AG09309 (cell line): ENCODE measurements around the gene FHIP2A.
"Not testable (repeated sequence)": the region's sequence is repeated elsewhere in the genome, so short reads cannot be mapped to it uniquely, and the experiment has no call there.

Experiments used
- DNase-seq: peaks from one replicate; pipeline ENCODE4 v3.0.0-alpha.2; 2010; ENCODE audit warnings: low read depth
- H3K4me3 ChIP-seq: 2 replicates; pipeline ENCODE4 v1.5.1; 2011; ENCODE audit warnings: mild to moderate bottlenecking, low read depth, low read length, moderate library complexity; ENCODE audit not compliant: control insufficient read depth
- CTCF ChIP-seq: IDR thresholded peaks from 2 replicates; pipeline ENCODE4 v1.5.1; 2011; ENCODE audit warnings: mild to moderate bottlenecking, low read depth, low read length, inconsistent platforms; ENCODE audit not compliant: insufficient read depth, control insufficient read depth; ENCODE audit errors: missing control alignments

FHIP2A gene

GRCh38 chr10:114845978-114846693, 24.6 kb downstream of the FHIP2A start:
- TF ChIP-seq CTCF, result no peak
- H3K4me3 ChIP-seq, result no peak overlapping the region
- no peak for DNase-seq

GRCh38 chr10:114847517-114847916, 25.9 kb downstream of the FHIP2A start:
- DNase-seq, H3K4me3 ChIP-seq: not testable (repeated sequence)

- no peak for TF ChIP-seq CTCF
- DNase-seq, result no peak
- no peak overlapping the region for H3K4me3 ChIP-seq
Measured at GRCh38 chr10:114849674-114850073, 28.1 kb downstream of the FHIP2A start.

GRCh38 chr10:114850126-114850525, 28.5 kb downstream of the FHIP2A start:
- H3K4me3 ChIP-seq, result no peak overlapping the region
- no peak for TF ChIP-seq CTCF
- DNase-seq, result no peak

GRCh38 chr10:114851336-114851735, 29.8 kb downstream of the FHIP2A start:
- no peak for DNase-seq
- no peak for TF ChIP-seq CTCF
- H3K4me3 ChIP-seq, result no peak overlapping the region

- TF ChIP-seq CTCF, result no peak
- DNase-seq, result no peak
- no peak overlapping the region for H3K4me3 ChIP-seq
Measured at GRCh38 chr10:114852197-114852596, 30.6 kb downstream of the FHIP2A start.

GRCh38 chr10:114854906-114855305, 33.3 kb downstream of the FHIP2A start:
- DNase-seq, result no peak
- no peak for TF ChIP-seq CTCF

More at GRCh38 chr10:114854906-114855305, 33.3 kb downstream of the FHIP2A start:
- no peak overlapping the region for H3K4me3 ChIP-seq
